KBM-7 (cell line): ENCODE measurements around the gene NOS1AP.
"Not testable (repeated sequence)": the region's sequence is repeated elsewhere in the genome, so short reads cannot be mapped to it uniquely, and the experiment has no call there.

Experiments
- DNase-seq: peaks from one replicate; pipeline ENCODE4 v3.0.0-alpha.2; 2015
- in situ Hi-C: fragments of 300-500 bp; cut with MboI; formaldehyde crosslinking; loops from 2 replicates; pipeline ENCODE4 v1.14.3; 2020; ENCODE audit warnings: low sequenced_read_pairs, low pct_unique_long_range_greater_than_20kb, mixed read lengths

The NOS1AP gene

GRCh38 chr1:162151900-162152829 is 82.7 kb downstream of the NOS1AP start:
- in situ Hi-C loops, result no loop called here
- peak; percentile 12 for DNase-seq

GRCh38 chr1:162153374-162153773 is 83.9 kb downstream of the NOS1AP start:
- no peak for DNase-seq
- in situ Hi-C loops, result no loop called here

- DNase-seq, result no peak
- in situ Hi-C loops, result no loop called here
Measured at GRCh38 chr1:162157469-162157868, 88.0 kb downstream of the NOS1AP start.

GRCh38 chr1:162158624-162159271 is 89.3 kb downstream of the NOS1AP start:
- in situ Hi-C loops, result no loop called here

GRCh38 chr1:162159515-162159914 is 90.0 kb downstream of the NOS1AP start:
- no peak for DNase-seq
- in situ Hi-C loops, result no loop called here

More at GRCh38 chr1:162158624-162159271, 89.3 kb downstream of the NOS1AP start:
- no peak for DNase-seq

GRCh38 chr1:162161916-162162550 is 92.5 kb downstream of the NOS1AP start:
- no peak for DNase-seq
- in situ Hi-C loops, result no loop called here

GRCh38 chr1:162165528-162165927 is 96.0 kb downstream of the NOS1AP start:
- in situ Hi-C loops, result no loop called here
- DNase-seq, result no peak

- no peak for DNase-seq
- in situ Hi-C loops, result no loop called here
Measured at GRCh38 chr1:162166917-162167615, 97.6 kb downstream of the NOS1AP start.

- DNase-seq, result no peak
- in situ Hi-C loops, result no loop called here
Measured at GRCh38 chr1:162168261-162168660, 98.8 kb downstream of the NOS1AP start.

GRCh38 chr1:162169031-162169790 is 99.7 kb downstream of the NOS1AP start:
- in situ Hi-C loops, result no loop called here
- no peak for DNase-seq

GRCh38 chr1:162171111-162171510 is 101.6 kb downstream of the NOS1AP start:
- no peak for DNase-seq
- in situ Hi-C loops, result no loop called here

GRCh38 chr1:162172311-162173102 is 103.0 kb downstream of the NOS1AP start:
- in situ Hi-C loops, result no loop called here
- no peak for DNase-seq

GRCh38 chr1:162173607-162174006 is 104.1 kb downstream of the NOS1AP start:
- in situ Hi-C loops, DNase-seq: not testable (repeated sequence)

- in situ Hi-C loops, DNase-seq: not testable (repeated sequence)
Measured at GRCh38 chr1:162174027-162174426, 104.5 kb downstream of the NOS1AP start.

- no peak for DNase-seq
- in situ Hi-C loops, result no loop called here
Measured at GRCh38 chr1:162175379-162176081, 106.0 kb downstream of the NOS1AP start.

GRCh38 chr1:162177126-162177525 is 107.6 kb downstream of the NOS1AP start:
- in situ Hi-C loops, result no loop called here
- DNase-seq, result no peak

- DNase-seq, result no peak
- in situ Hi-C loops, result no loop called here
Measured at GRCh38 chr1:162178432-162178831, 108.9 kb downstream of the NOS1AP start.
